A549 treated with ZK216348 at 1 μM for 4 hours (cell line): ENCODE results near the gene ALDH1L2. TPM values are rescaled to one million over a fixed set of nuclear protein-coding genes. Genes with fewer than 3 reads are reported as not detected.

ENCODE experiments used
- total RNA-seq: library from RNA; stranded (reverse); fragments of 200-300 nt; extraction: Qiagen RNA extraction; gene quantifications from 5 replicates; pipeline ENCODE4 v1.2.3, GENCODE V29; 2022; ENCODE audit warnings: low read depth

The ALDH1L2 gene
- total RNA-seq, result 2.1 to 3.7 TPM (median 3.4 TPM) in 5 replicates

GRCh38 chr12:105084251-105085250 lies at the start of gene ALDH1L2:
Gene ALDH1L2 (minus strand): TSS chr12:105084458. CDS start chr12:105084436, 22 bp downstream.

DNA sequence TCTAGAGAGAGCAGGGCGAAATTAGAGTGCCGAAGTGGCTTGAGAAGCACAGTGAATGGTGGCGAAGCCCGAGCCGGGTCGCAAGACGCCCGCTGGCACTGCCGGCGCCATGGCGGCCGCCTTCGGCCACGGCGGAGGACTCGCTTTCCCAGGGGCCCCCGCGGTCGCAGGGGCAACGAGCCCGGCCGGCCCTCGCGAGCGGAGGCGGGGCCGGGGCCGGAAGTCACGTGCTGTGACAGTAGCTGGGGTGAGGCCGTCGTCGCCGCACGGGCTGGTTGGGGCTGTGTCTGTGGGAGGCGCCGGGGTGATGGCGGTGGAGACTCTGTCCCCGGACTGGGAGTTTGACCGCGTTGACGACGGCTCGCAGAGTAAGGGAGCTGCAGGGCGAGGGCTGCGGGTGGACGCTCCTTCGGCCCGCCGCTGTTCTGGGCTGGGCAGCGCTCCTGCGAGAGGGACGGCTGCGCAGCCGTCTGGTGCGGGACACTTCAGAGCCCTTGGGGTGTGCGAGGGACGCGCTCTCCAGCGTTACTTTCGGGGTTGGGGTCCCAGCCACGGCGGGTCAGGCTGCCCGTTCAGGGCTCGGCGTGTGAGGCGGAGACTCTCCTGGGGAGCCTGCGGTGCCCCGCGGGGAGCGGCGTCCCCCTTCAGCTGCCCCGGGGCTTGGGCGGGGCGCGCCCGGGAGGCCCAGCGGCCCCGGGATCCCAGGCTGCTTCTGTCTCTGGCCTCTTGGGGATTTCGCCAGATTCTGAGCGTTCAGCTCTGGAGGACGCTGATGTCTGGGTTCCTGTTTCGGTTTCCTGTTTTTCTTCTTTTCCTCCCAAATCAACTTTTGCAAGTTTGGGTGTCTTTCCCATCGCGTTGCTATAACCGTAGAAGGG lies 23.5 kb upstream of the ALDH1L2 start, which contains the start of gene WASHC4:
Gene WASHC4, plus strand, starts transcription at position 238 of the 878 bp plus-strand sequence. Its CDS starts 70 bp downstream, at position 308.

DNA sequence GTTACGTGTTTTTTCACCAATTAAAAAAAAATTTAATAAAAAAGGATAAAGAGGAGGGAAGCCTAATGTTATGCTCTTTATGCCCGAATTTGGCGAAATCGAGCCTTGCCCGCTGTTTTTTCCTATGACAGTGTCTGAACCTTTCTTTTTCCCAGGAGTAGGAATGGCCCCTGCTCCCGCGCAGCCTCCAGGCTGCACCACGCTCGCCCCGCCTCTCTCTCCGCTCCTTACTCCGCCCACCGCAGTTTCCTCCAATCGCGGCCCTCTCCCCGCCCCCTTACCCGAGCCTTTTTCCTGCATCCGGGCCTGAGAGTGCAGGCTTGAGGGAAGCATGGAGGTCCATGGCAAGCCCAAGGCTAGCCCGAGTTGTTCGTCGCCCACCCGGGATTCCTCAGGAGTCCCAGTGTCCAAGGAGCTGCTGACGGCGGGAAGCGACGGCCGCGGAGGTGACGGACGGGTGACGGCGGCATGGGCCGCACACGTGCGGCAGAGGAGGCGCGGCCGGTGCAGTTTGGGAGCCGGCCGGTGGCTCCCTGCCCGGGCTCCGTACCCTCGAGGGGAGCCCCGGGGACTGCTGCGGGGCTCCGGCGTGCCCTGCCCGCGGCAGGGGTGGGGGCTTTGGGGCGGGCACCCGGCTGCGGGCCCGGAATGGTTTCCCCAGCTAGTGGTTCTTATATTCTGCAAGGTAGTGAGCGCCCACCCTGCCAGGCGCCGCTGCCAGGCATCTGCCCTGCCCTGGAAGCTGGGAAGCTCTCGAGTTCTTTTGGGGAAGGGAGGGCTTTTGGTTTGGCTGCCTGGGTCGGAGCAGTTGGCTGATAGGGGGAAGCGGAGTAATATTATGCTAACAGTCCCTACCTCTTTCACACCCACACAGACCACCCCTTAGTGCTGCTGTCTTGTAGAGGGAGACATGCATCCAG lies 98.0 kb downstream of the ALDH1L2 start, which contains the start of gene NOPCHAP1:
Gene NOPCHAP1, plus strand, starts transcription at position 295 of the 920 bp plus-strand sequence. Its CDS starts 37 bp downstream, at position 332.

Other genes starting within 250 kb of the ALDH1L2 start
- gene SLC41A2, start 126.2 kb downstream of the ALDH1L2 start, total RNA-seq, result 18.7 to 26.6 TPM (median 22.2 TPM) in 5 replicates
- 29.2 to 46.8 TPM (median 31.2 TPM) in 5 replicates for gene NOPCHAP1, start 98.1 kb downstream of the ALDH1L2 start, total RNA-seq
- 19.4 to 25.4 TPM (median 23.8 TPM) in 5 replicates for gene WASHC4, start 23.3 kb upstream of the ALDH1L2 start, total RNA-seq
- gene APPL2, start 151.7 kb upstream of the ALDH1L2 start, total RNA-seq, result 17.8 to 38.3 TPM (median 20.0 TPM) in 5 replicates
- gene C12orf75, start 246.2 kb upstream of the ALDH1L2 start, total RNA-seq, result 115 to 186 TPM (median 120 TPM) in 5 replicates